ENCODE measurements around the gene GPR32.
"Not testable (repeated sequence)": the region's sequence is repeated elsewhere in the genome, so short reads cannot be mapped to it uniquely, and the experiment has no call there.

The GPR32 gene

GRCh38 chr19:50803633-50804419, 33.6 kb downstream of the GPR32 start:
- DNase-seq (ENCODE audit: low spot score): peak; percentile 6

- DNase-seq (ENCODE audit: low spot score): peak; percentile 92
These were observed 34.4 kb downstream of the GPR32 start for GRCh38 chr19:50804420-50805272.

- DNase-seq (ENCODE audit: low spot score): no peak
These were observed 38.6 kb downstream of the GPR32 start for GRCh38 chr19:50808856-50809255.

GRCh38 chr19:50811622-50812238, 41.5 kb downstream of the GPR32 start:
- not testable (repeated sequence) for DNase-seq (ENCODE audit: low spot score)

DNA sequence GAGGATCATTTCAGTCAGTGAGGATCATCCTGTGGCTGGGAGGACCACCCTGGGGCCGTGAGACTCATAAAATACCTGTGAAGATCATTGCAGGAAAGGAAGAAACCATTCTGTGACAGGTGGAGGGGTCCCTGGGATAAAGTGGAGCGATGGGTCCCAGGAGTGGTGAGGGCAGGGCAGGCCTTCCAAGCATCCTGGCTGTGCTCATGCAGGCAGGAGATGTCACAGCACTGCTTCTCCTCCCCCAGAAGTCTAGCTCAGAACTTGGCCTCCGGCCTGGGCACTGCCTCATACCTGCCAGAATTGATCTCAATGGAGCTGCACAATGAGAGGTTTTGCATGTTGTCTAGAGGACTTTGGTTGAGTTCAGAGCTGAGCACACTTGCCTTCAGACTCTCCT, 42.2 kb downstream of the GPR32 start:
- no peak for DNase-seq (ENCODE audit: low spot score)

- DNase-seq (ENCODE audit: low spot score): no peak
These were observed 44.6 kb downstream of the GPR32 start for GRCh38 chr19:50814883-50815282.

GRCh38 chr19:50815439-50815838, 45.2 kb downstream of the GPR32 start:
- no peak for DNase-seq (ENCODE audit: low spot score)

DNA sequence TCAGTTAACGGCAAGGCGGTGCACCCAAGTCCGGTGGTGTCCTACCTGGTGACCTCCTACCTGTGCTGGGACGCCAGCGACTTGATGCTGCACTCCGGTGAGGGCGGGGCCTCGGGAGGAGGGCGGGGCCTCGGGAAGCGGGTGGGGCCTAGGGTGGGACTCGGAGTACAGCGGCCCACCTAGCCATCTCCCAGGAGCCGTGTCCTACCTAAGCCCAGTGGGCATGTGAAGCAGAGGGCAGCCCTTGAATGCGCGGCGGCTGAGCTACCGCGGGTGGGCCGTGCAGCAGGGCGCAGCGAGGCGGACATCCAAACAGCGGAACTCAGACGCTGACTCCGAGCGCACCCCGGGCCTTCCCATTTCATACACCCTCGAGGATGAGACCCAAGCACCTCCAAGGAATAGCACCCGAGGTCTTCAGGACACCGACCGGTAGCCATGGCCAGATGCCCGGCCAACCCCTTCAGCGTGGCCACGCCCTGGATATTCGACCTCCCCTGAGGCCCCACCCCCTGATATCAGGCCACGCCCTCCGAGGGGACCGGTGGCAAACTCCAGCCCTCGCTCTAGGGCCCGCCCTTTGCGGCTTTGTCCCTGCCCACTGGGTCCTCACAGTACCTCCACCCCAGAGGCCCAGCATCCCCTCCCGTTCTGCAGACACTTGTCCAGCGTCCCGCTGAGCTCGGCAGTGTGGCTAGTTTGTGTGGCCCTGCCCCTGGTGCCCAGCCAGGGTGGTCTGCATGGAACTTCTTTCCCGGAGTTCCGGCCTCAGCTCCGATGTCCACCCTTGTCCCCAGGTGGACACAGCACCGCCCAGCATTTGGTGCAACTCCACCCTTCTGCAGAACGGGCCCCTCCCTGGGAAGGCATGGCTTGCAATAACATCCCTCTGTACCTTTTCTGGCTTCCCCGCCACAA, 47.9 kb downstream of the GPR32 start:
- DNase-seq (ENCODE audit: low spot score): peak; percentile 46

GRCh38 chr19:50818859-50819472, 48.7 kb downstream of the GPR32 start:
- no peak for DNase-seq (ENCODE audit: low spot score)

DNA sequence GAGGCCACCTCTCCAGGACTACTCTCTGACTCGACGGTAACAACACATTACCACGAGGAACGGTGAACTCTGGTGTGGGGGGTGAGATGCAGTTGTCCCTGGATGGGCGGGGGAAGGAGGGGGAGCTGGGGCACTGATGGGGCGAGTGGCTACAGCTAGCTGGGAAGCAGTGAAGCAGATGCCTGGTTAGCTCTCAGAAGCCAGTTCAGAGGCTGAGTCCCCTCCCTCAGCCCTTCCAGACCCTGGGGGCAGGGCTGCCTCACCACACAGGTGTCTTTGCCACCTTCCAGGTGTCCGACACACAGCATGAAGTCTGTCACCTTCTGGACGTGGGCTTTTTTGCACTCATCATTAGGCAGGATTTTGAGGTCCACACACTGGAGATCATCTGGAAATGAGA, 49.4 kb downstream of the GPR32 start:
- DNase-seq (ENCODE audit: low spot score): no peak

DNA sequence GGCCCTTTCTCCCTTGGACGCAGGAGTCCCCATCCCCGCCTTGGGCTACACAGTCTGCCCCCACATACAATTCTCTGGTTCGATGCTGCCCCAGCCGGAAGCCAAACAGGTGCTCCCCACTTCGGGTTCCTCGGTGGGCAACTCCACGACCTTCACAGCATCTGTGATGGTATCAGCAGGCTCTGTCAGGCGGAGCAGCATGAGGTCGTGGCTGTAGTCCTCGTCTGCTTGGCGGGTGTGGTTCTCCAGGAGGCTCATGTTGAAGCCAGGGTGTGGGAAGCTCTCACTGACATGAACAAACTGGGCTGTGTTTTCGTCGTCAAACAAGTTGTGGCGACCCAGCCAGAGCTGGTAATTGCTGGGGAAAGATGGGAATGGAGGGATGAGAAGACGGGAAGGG, 49.8 kb downstream of the GPR32 start:
- DNase-seq (ENCODE audit: low spot score): no peak

DNA sequence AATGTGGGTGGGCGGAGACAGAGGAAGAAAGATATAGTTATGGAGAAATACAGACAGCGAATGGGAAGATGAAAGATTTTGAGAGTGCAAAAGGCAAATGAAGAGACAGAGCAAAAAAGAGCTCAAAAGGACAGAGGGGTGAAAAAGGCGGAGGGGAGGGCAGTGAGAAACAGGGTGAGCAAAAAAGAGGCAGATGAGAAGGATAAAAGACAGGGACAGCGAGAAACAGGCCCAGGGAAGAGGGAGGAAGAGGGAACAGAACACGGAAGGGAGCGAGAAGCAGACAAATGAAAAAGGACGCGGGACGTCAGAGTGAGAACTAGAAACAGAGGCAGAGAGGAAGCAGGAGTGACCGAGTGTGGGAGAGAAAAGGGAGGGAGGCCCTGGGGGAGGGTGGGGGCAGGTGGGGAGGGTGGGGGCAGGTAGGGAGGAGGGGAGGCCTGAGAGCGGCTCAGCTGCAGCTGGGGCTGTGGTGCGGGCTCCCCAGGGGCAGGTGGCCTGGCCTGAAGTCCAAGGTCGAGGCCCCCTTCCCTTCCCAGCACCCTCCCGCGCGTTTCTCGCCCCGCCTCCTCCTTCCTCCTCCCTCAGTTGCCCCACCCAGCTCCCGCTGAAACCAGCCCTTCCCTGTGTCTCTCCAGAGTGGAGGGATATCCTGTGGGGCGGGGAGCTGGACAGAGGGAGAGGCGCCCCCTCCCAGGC, 50.4 kb downstream of the GPR32 start:
- DNase-seq (ENCODE audit: low spot score): no peak

- DNase-seq (ENCODE audit: low spot score): no peak
These were observed 51.0 kb downstream of the GPR32 start for GRCh38 chr19:50821248-50821612.
